HG03064 (cell line): ENCODE measurements around the gene BPIFB1.

ENCODE experiments used
- ATAC-seq: cut with Tn5 transposase; IDR thresholded peaks from one replicate; pipeline ENCODE4 v1.9.1; 2021; ENCODE audit warnings: low read depth; ENCODE audit not compliant: unreplicated experiment

The BPIFB1 gene

DNA sequence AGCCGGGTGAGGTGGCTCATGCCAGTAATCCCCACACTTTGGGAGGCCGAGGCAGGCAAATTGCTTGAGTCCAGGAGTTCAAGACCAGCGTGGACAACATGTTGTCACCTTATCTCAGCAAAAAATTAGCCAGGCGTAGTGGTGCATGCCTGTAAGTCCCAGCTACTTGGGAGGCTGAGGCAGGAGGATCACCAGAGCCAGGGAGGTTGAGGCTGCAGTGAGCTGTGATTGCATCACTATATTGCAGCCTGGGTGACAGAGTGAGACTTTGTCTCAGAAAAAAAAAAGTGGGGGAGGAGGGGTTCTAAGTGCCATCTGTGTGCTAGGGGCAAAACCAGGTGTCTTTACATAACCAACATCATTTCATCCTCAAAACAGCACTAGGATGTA is 70.0 kb downstream of the BPIFB1 start:
- no peak for ATAC-seq
